ENCODE data around the gene MMP24OS. TPM values are rescaled to one million over a fixed set of nuclear protein-coding genes. Genes with fewer than 3 reads are reported as not detected.
A peak's percentile ranks its signal among the peaks of the same experiment; 100 is the strongest.

Gene MMP24OS
- total and polyA plus RNA-seq, 10 of the 15 experiments (the other 5 are each of a cell fraction or from before 2014, with no cell fraction given): 2.0 to 30.9 (median 10.9) TPM

GRCh38 chr20:35297155-35297554, 19.2 kb upstream of the MMP24OS start:
- TF ChIP-seq SKIL (IDR thresholded peaks at IDR 0.05; ENCODE audit: low read depth, poor library complexity, severe bottlenecking) (no peak), GABPA (IDR thresholded peaks at IDR 0.05; ENCODE audit: low read depth) (no peak), NR2F1 (conservative IDR thresholded peaks at IDR 0.05) (no peak), SMC3 (IDR thresholded peaks at IDR 0.05; ENCODE audit: borderline replicate concordance, low read length) (no peak), PAX5 (IDR thresholded peaks at IDR 0.05; ENCODE audit: borderline replicate concordance, low read depth, low read length) (no peak), CHD4 (IDR thresholded peaks at IDR 0.05) (no peak), CREB1 (IDR thresholded peaks at IDR 0.05; ENCODE audit: low read depth) (no peak), HCFC1 (IDR thresholded peaks at IDR 0.05; ENCODE audit: low read length) (no peak), NRF1 (conservative IDR thresholded peaks at IDR 0.05; ENCODE audit: low read depth, low read length) (no peak)
- SMC1A ChIA-PET (ENCODE audit: uncharacterized antibody, unreplicated experiment): no interaction called here
- BruUV-seq (replicated peaks): no TSS peak
- H3K4me1 ChIP-seq (ENCODE audit: control insufficient read depth, insufficient read depth, low read length): no peaks in the 10 kb centered on the region
- H3K4me2 ChIP-seq (ENCODE audit: control insufficient read depth, insufficient read depth): no peak overlapping the region
- H3K9me3 ChIP-seq (replicated peaks; ENCODE audit: control insufficient read depth, insufficient read depth, low read length): no peaks in the 10 kb centered on the region
- H3K4me3 ChIP-seq: no peak overlapping the region
- in situ Hi-C loops (cut with MboI): no loop called here
- no peak overlapping the region for H2AFZ ChIP-seq (ENCODE audit: control insufficient read depth, low read depth, low read length)
- no peaks in the 10 kb centered on the region for H3K79me2 ChIP-seq (ENCODE audit: control insufficient read depth, insufficient read depth, low read length)
- peak; percentile 31; the same call in 2 of the 3 replicates for ATAC-seq
- intact Hi-C loops (cut with micrococcal nuclease; ENCODE audit: unreplicated experiment): no loop called here
- H3K36me3 ChIP-seq (ENCODE audit: control insufficient read depth in 2 of 2, insufficient read depth in 2 of 2, low read length in 1 of 2): peaks cover 0 to under 1% of the 10 kb centered on the region in 2 experiments; a peak in 1 of 4 replicates
- no peak overlapping the region for H3K9ac ChIP-seq (ENCODE audit: control insufficient read depth, insufficient read depth, low read length)
- H4K20me1 ChIP-seq (ENCODE audit: control insufficient read depth, insufficient read depth): no peaks in the 10 kb centered on the region
- CTCF ChIA-PET: interaction anchor here (1.1 kb wide), 1 partner anchor 10 kb away, joined by 4 read pairs; no protein-coding TSS in a partner anchor
- DNase-seq (ENCODE audit: low read depth, low spot score): no peak
- 39% methylated on average over 8 of the region's 8 CpGs for WGBS (ENCODE audit: insufficient coverage, insufficient replicate concordance, low lambda C conversion rate, missing lambda C conversion rate)
- POLR2A ChIA-PET: no interaction called here
- no peak for FAIRE-seq
- no peaks in the 10 kb centered on the region for H3K27me3 ChIP-seq (replicated peaks in 1 of 2; ENCODE audit: control insufficient read depth in 2 of 2, insufficient read depth in 2 of 2, low read length in 1 of 2)
- no peak overlapping the region for H3K27ac ChIP-seq (ENCODE audit: control insufficient read depth, insufficient read depth)
- RAD21 ChIA-PET (ENCODE audit: unreplicated experiment): no interaction called here
